Epithelial cell of esophagus (primary cell): Measurements from ENCODE around the gene KIR3DL3.
"Not testable (repeated sequence)": the region's sequence is repeated elsewhere in the genome, so short reads cannot be mapped to it uniquely, and the experiment has no call there.

Source experiments
- DNase-seq: peaks from one replicate; pipeline ENCODE4 v3.0.0; 2010; ENCODE audit warnings: low read depth
- H3K4me3 ChIP-seq: 2 replicates; pipeline ENCODE4 v1.5.1; 2011; ENCODE audit warnings: mild to moderate bottlenecking, low read length, control low read depth

The KIR3DL3 gene

DNA sequence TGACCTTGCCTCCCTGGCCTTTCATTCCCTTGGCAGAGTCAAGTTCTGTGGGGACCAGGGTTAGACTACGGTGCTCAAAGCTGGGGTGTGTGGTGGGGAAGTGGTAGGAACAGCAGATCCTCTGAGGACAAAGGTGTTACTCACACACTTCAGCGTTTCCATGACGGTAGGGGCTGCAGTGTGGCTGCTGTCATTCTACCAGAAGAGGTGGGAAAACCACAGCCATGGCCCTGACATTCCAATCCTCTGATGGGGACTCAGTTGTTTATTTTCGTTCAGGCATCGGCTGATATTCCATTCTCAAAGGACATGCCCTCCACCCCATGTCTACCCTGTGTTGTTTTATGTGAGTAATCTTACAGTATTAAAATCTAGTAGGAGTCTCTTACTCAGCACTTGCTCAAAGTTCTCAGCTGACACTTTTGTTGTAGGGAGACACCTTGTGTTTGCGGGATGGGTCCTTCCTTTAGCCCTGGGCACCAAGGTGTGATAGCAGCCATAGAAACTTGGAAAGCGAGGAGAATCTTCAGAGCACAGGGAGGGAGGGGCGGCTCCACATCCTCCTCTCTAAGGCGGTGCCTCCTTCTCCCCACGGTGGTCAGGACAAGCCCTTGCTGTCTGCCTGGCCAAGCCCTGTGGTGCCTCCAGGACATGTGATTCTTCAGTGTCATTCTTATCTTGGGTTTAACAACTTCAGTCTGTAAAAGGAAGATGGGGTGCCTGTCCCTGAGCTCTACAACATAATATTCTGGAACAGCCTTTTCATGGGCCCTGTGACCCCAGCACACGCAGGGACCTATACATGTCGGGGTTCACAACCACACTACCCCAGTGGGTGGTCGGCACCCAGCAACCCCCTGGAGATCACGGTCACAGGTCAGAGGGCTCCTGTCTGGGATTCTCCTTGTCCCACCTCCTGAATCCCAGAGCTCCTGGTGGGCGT is 47.0 kb downstream of the KIR3DL3 start:
- not testable (repeated sequence) for H3K4me3 ChIP-seq, DNase-seq

GRCh38 chr19:54772666-54773065 is 48.4 kb downstream of the KIR3DL3 start:
- DNase-seq: not testable (repeated sequence)

DNA sequence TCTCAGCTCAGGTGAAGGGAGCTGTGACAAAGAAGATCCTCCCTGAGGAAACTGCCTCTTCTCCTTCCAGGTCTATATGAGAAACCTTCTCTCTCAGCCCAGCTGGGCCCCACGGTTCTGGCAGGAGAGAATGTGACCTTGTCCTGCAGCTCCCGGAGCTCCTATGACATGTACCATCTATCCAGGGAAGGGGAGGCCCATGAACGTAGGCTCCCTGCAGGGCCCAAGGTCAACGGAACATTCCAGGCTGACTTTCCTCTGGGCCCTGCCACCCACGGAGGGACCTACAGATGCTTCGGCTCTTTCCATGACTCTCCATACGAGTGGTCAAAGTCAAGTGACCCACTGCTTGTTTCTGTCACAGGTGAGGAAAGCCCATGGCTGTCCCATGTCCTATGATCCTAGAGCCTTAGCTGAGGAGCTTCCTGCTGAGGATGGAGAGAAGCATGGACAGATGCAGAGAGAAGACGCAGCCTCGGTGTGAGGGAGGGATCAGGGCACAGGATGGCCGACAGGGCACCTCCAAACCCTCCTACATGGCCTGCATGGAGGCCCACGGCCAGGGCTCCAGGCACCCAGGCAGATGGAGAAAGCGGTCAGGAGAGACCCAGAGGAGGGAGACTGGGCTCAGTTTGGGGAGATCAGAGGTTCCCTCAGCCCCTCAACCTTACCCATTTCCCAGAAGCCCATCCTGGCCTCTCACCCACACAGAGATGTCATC is 51.0 kb downstream of the KIR3DL3 start:
- DNase-seq, H3K4me3 ChIP-seq: not testable (repeated sequence)

More at GRCh38 chr19:54772666-54773065, 48.4 kb downstream of the KIR3DL3 start:
- H3K4me3 ChIP-seq: not testable (repeated sequence)

DNA sequence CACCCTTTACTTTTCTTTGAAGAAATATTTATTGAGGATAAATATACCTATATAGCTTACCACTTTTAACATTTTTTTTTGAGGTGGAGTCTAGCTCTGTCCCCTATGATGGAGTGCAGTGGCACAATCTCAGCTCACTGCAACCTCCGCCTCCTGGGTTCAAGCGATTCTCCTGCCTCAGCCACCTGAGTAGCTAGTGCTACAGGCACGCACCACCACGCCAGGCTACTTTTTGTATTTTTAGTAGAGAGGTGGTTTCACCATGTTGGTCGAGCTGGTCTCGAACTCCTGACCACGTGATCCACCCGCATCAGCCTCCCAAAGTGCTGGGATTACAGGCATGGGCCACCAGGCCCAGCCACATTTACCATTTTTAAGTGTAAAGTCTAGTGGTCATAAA is 51.6 kb downstream of the KIR3DL3 start:
- not testable (repeated sequence) for DNase-seq

GRCh38 chr19:54777851-54778250 is 53.6 kb downstream of the KIR3DL3 start:
- not testable (repeated sequence) for H3K4me3 ChIP-seq, DNase-seq

More for the DNA sequence above, 51.6 kb downstream of the KIR3DL3 start:
- not testable (repeated sequence) for H3K4me3 ChIP-seq

DNA sequence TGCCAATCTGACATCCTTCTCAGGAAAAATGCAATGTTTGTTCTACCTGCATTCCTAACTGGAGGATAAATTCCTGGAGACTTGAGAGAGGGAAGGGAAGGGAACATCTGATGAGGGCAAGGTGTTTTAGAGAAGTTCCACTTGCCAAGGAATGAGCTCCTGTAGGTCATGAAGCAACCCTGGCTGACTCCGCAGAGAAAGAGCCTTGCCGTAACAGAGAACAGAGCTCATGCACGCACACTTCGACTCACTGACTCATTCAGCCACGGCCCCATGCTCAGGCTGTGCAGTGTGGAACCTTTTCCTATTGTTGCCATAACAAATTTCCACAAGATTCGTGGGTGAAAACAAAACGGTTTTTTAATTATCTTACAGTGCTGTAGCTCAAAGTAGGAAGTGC is 54.7 kb downstream of the KIR3DL3 start:
- not testable (repeated sequence) for DNase-seq, H3K4me3 ChIP-seq

DNA sequence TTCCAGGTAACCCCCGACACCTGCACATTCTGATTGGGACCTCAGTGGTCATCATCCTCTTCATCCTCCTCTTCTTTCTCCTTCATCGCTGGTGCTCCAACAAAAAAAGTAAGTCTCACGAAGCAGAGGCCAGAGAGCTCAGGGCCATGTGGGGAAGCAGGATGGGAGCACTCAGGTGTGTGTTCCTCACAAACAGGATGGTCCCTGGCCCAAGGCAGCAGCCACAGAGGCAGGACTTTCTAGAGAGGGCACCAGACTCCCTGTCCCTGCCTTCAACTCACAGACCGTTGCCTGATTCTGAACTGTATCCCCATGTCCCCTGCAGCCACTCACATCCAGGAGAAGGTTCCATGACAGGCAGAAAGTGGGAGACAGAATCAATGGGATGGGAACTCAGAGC is 58.7 kb downstream of the KIR3DL3 start:
- not testable (repeated sequence) for DNase-seq, H3K4me3 ChIP-seq
